Activated CD4-positive, alpha-beta memory T cell treated with anti-CD3 and anti-CD28 coated beads for 36 hours (primary cell): ENCODE measurements around the gene CXCR6. TPM values are rescaled to one million over a fixed set of nuclear protein-coding genes. Genes with fewer than 3 reads are reported as not detected.

Source experiments
- total RNA-seq, 2 experiments: library from RNA; stranded (reverse); gene quantifications; one replicate each; pipeline ENCODE4 v1.2.3, GENCODE V29; 2021

Gene CXCR6
- total RNA-seq, 2 experiments from 2014 or later: 4.0 TPM

Other genes with a start within 250 kb of the CXCR6 start
- gene SLC6A20, start 146.9 kb upstream of the CXCR6 start, total RNA-seq: not detected
- 1 to 10 TPM; 3.9 to 6.4 TPM for gene LZTFL1, start 101.3 kb upstream of the CXCR6 start, total RNA-seq
- gene CCR9, start 56.9 kb upstream of the CXCR6 start, total RNA-seq: not detected
- gene FYCO1, start 52.4 kb downstream of the CXCR6 start, total RNA-seq: 10 to 100 TPM; 13.7 to 14.0 TPM
- gene XCR1, start 84.0 kb downstream of the CXCR6 start, total RNA-seq: under 1 TPM in 1 of 2 experiments, not detected in 1; 0.05 TPM